Spinal cord (tissue), 10 donors: ENCODE results near the gene PRMT7. TPM values are rescaled to one million over a fixed set of nuclear protein-coding genes. Genes with fewer than 3 reads are reported as not detected.

Experiments used
- DNase-seq, 6 donors: peaks; one replicate each; pipeline versions ENCODE4 v3.0.0 to v3.0.0-alpha.2; 2013 to 2015; ENCODE audit warnings: low spot score in 6 of 6, low read depth in 4 of 6
- H3K27ac ChIP-seq: one replicate; pipeline ENCODE4 v1.5.1; 2013; ENCODE audit warnings: low read depth, low read length, control low read depth
- H3K27me3 ChIP-seq: one replicate; pipeline ENCODE4 v1.6.1; 2013; ENCODE audit warnings: low read length; ENCODE audit not compliant: control insufficient read depth, insufficient read depth
- H3K36me3 ChIP-seq: one replicate; pipeline ENCODE4 v1.6.1; 2013; ENCODE audit warnings: low read length; ENCODE audit not compliant: control insufficient read depth, insufficient read depth
- H3K4me1 ChIP-seq: one replicate; pipeline ENCODE4 v1.6.1; 2013; ENCODE audit warnings: low read length; ENCODE audit not compliant: control insufficient read depth, insufficient read depth
- H3K4me3 ChIP-seq: one replicate; pipeline ENCODE4 v1.5.1; 2013; ENCODE audit warnings: low read depth, low read length, control low read depth
- H3K9me3 ChIP-seq: one replicate; pipeline ENCODE4 v1.6.1; 2013; ENCODE audit warnings: low read length; ENCODE audit not compliant: control insufficient read depth, insufficient read depth
- WGBS: methylation state at CpG from one replicate; pipeline ENCODE4 v1.1.5; 2013; ENCODE audit warnings: missing lambda C conversion rate; ENCODE audit not compliant: insufficient coverage; 5-methylcytosine and 5-hydroxymethylcytosine counted together
- long read RNA-seq, 4 donors: transcript quantifications; one replicate each; lab custom pipeline, GENCODE V29; 2026
- polyA plus RNA-seq, 2 donors: library from polyadenylated mRNA; unstranded; fragments of 120-200 nt; gene quantifications; one replicate each; pipeline ENCODE4 v1.2.1, GENCODE V29; 2013; ENCODE audit not compliant: insufficient read length in 2 of 2
- total RNA-seq, 2 donors: library from RNA; depleted of rRNA in 1 of 2; stranded (reverse); fragments of 120-200 nt in 1 of 2; fragments of >200 nt in 1 of 2; gene quantifications; one replicate each; pipeline versions ENCODE4 v1.2.3 to v1.2.4, GENCODE V29; 2013 to 2014
- donor health status: healthy.

Gene PRMT7
- 10 to 100 TPM; 43.7 to 64.9 TPM for total RNA-seq
- polyA plus RNA-seq, result 10 to 100 TPM; 68.0 to 83.3 TPM
- long read RNA-seq, donor 1, partial matches to known transcripts, result 0 of 11 reads
- long read RNA-seq, donor 1, other reads (novel, unspliced or antisense), result 11 of 11 reads
- long read RNA-seq, donor 2, partial matches to known transcripts, result 0 of 2 reads
- long read RNA-seq, donor 2, other reads (novel, unspliced or antisense), result 0 of 2 reads
- long read RNA-seq, donor 3, result 0 reads
- long read RNA-seq, donor 4, partial matches to known transcripts, result 0 of 1 reads
- long read RNA-seq, donor 4, other reads (novel, unspliced or antisense), result 0 of 1 reads

DNA sequence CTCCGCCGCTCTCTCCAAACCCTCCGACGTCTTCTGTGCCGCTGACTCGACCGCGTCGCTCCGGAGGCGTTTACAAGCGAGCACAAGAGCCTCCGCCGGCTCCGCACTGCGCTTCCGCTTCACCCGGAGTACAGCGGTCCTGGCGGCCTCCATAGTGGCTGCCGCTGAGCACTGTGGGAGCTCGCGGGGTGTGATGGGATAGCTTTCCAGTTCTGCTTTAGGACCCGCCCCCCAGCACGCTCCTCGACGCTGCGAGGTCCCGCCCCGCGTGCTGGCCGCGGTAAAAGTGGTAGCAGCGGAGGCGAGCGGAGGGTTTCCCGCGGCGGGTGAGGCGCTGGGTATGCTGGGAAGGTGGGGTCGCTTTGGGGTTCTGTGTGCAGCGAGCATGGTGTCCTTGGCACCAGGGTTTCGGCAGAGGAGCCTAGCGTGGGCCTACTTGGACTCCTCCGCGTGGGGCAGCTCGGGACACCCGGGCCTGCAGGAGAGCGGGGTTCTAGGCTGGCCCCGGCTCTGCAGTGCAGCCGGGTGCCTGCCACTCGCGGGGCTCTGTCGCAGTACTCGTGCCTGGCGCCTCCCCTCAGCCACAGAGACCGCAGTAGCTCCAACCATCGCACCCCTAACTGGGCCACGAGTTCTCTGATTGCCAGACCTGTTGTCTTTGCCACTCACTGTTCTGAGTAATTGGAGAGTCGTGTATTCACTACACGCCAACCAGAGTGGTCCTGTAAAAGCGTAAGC is at the start of gene PRMT7, which contains the start of gene SLC7A6OS:
TSS of gene PRMT7 (plus strand) at position 246 of the 738 bp plus-strand sequence. CDS start 4,961 bp downstream, outside the sequence.
TSS of gene SLC7A6OS (minus strand) at position 173 of the 738 bp plus-strand sequence. CDS start at position 153, 20 bp downstream.
- Histone ChIP-seq H3K36me3 (peaks cover 27% of the 10 kb centered on the region), H3K27ac (peak within 1 kb of the TSS; percentile 86), H3K9me3 (no peaks in the 10 kb centered on the region), H3K27me3 (no peaks in the 10 kb centered on the region), H3K4me1 (peaks cover 20% of the 10 kb centered on the region), H3K4me3 (peak within 1 kb of the TSS; percentile 68)
- peak; percentile 82 to 98 (median 88) for DNase-seq
- 0% methylated on average over 62 of the region's 62 CpGs for WGBS

- Histone ChIP-seq H3K9me3 (no peaks in the 10 kb centered on the region), H3K36me3 (peaks cover 28% of the 10 kb centered on the region), H3K4me1 (peaks cover 24% of the 10 kb centered on the region), H3K27me3 (no peaks in the 10 kb centered on the region), H3K4me3 (peak overlapping the region; percentile 66), H3K27ac (peak overlapping the region; percentile 81)
- DNase-seq, result no peak
- WGBS, result 37% methylated on average over 11 of the region's 11 CpGs
These were observed 47.2 kb upstream of the PRMT7 start for GRCh38 chr16:68263559-68264127.

DNA sequence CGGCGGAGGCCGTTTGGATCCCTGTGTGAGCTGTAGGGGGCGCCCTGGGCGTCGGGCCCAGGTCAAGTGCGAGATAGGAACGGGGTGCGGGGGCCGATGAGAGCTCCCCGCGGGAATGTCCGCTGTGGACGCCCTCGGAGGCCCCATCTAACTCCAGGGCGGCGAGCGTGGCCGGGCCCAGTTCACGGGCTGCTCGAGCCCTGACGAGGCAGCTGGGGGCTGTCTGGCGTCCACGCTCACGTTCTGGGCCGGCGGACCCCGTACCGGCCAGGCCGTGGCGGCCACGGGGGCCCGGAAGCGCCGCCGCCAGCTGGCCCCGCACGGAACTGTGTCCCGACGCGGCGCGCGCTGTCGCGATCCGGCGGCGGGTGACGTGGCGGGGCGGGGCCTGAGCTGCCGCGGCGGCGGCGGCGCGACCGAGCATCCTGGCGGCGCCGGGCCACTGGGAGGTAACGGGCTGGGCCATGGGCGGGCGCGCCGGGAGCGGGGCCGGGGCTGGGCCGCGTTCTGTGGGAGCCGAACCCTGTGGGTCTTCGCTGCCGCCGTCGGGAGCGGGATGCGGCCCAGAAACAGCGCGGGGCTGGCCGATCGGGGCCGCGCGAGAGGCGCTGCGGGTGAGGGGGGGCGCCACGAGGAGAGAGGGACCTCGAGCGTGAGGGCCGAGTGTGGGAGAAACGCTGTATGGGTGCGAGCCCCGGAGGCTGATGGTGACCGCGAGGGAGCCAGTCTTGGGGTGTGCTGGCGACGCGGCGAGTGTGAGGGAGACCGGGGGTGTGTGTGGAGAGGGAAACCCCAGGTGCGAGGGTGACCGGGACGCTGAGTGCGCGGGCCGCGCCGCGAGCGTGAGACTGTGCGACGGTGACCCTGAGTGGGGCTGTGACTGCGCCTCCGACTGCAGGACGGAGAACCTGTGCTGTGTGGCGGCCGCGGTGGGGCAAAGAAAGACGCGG is 46.4 kb upstream of the PRMT7 start, which contains the start of gene SLC7A6:
TSS of gene SLC7A6 (plus strand) at position 399 of the 950 bp plus-strand sequence. CDS start 10,201 bp downstream, outside the sequence.
- Histone ChIP-seq H3K9me3 (no peaks in the 10 kb centered on the region), H3K4me1 (peaks cover 24% of the 10 kb centered on the region), H3K27ac (peak within 1 kb of the TSS; percentile 81), H3K36me3 (peaks cover 20% of the 10 kb centered on the region), H3K4me3 (peak within 1 kb of the TSS; percentile 75), H3K27me3 (no peaks in the 10 kb centered on the region)
- WGBS, result under 1% methylated on average over 123 of the region's 123 CpGs
- DNase-seq, result peak in 3 of 6 donors; percentile 39 to 88 (median 84)

GRCh38 chr16:68265078-68265920 is 45.5 kb upstream of the PRMT7 start:
- H3K4me3 ChIP-seq, result peak overlapping the region; percentile 75
- H3K27ac ChIP-seq, result peak overlapping the region; percentile 74
- peaks cover 11% of the 10 kb centered on the region for H3K36me3 ChIP-seq
- WGBS, result 15% methylated on average over 20 of the region's 23 CpGs
- H3K27me3 ChIP-seq, result no peaks in the 10 kb centered on the region
- H3K9me3 ChIP-seq, result no peaks in the 10 kb centered on the region
- DNase-seq, result peak in 2 of 6 donors; percentile 14 to 38
- H3K4me1 ChIP-seq, result peaks cover 24% of the 10 kb centered on the region

DNA sequence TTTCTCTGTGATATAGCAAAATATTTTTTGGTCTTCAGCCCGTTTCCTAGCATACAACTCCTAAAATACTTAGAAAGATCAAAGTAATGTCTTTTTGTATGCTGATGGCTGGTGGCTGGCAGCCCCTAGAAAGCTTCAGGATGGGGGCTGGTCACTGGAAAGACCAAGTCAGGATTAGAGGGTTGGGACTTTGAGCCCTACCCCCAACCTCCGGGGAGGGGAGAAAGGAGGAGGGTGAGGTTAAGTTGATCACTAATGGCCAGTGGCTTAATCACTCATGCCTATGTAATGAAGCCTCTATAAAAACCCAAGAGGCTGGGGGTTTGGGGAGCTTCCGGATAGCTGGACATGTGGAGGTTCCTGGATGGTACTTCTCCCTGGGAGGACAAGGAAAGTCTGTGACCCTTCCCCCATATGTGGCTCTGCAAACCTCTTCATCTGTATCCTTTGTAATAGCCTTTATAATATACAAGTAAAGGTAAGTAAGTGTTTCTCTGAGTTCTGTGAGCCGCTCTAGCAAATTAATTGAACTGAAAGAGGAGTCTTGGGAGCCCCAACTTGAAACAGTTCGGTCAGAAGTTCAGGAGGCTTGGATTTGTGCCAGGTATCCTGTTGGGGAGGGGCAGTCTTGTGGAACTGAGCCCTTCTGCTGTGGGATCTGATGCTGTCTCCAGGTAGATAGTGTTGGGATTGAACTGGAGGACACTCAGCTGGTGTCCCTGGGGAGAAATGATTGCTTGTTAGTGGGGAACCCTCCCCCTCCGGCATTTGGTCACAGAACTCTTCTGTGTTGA is 43.0 kb upstream of the PRMT7 start:
- 50% methylated on average over 2 of the region's 6 CpGs for WGBS
- Histone ChIP-seq H3K4me1 (peaks cover 24% of the 10 kb centered on the region), H3K4me3 (no peak overlapping the region), H3K27ac (no peak overlapping the region), H3K9me3 (no peaks in the 10 kb centered on the region), H3K27me3 (no peaks in the 10 kb centered on the region), H3K36me3 (peaks cover 1% of the 10 kb centered on the region)
- peak in 1 of 6 donors; percentile 56 for DNase-seq

GRCh38 chr16:68269793-68270192 is 41.0 kb upstream of the PRMT7 start:
- peaks cover 14% of the 10 kb centered on the region for H3K4me1 ChIP-seq
- H3K36me3 ChIP-seq, result peaks cover 13% of the 10 kb centered on the region
- WGBS, result 100% methylated on average over 1 of the region's 4 CpGs
- H3K27ac ChIP-seq, result no peak overlapping the region
- no peaks in the 10 kb centered on the region for H3K9me3 ChIP-seq
- no peak for DNase-seq
- H3K27me3 ChIP-seq, result no peaks in the 10 kb centered on the region
- H3K4me3 ChIP-seq, result no peak overlapping the region

- Histone ChIP-seq H3K36me3 (peaks cover 17% of the 10 kb centered on the region), H3K27me3 (no peaks in the 10 kb centered on the region), H3K9me3 (no peaks in the 10 kb centered on the region), H3K27ac (no peak overlapping the region), H3K4me1 (peaks cover 8% of the 10 kb centered on the region), H3K4me3 (no peak overlapping the region)
- no CpG with 5 or more reads among the region's 1 CpG for WGBS
- no peak for DNase-seq
These were observed 40.5 kb upstream of the PRMT7 start for GRCh38 chr16:68270353-68270752.
